Stimulated activated CD4-positive, alpha-beta T cell treated with anti-CD3 and anti-CD28 coated beads, Interleukin-4, amount 100 ng/mL, for 48 hours (primary cell): ENCODE data around the gene RPRD1A.
"Not testable (repeated sequence)": the region's sequence is repeated elsewhere in the genome, so short reads cannot be mapped to it uniquely, and the experiment has no call there.

ENCODE experiments used
- DNase-seq, 2 donors: peaks; one replicate each; pipeline ENCODE4 v3.0.0-alpha.2; 2020; ENCODE audit warnings: low read depth in 2 of 2

The RPRD1A gene

DNA sequence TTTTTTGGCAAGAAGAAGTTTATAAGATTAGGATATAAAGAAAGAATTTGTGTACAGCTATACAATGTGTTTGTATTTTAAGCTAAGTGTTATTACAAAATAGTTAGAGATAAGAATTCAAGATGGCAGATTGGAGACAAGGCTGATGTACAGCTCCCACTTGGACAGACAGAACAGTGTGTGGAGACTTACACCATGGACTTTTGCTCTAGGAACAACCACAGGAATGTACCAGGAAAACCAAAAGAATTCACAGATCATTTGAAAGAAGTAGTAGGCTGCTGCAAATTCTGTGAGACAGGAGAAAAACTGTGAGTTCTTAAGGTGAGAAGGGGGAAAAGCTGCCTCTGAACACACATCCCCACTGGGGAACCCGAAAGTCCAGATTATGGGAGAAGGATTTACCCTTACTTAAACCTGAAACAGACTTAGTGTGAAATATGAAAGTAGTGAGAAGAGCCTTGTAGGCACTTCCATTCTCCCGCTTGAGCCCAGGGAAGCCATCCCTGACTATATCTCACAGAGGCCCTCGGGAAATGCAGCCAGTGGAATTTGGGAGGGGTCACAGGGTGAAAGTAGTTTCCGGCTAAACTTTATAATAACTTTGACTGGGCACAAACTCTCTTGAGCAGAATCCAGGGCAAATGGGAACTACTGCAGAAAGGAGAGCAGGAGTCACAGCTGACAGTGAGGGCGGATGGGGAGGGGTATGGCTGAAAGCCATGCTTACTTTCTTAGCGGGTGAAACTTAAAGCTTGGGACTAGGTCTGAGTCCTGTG is 11.6 kb upstream of the RPRD1A start:
- DNase-seq: no peak

DNA sequence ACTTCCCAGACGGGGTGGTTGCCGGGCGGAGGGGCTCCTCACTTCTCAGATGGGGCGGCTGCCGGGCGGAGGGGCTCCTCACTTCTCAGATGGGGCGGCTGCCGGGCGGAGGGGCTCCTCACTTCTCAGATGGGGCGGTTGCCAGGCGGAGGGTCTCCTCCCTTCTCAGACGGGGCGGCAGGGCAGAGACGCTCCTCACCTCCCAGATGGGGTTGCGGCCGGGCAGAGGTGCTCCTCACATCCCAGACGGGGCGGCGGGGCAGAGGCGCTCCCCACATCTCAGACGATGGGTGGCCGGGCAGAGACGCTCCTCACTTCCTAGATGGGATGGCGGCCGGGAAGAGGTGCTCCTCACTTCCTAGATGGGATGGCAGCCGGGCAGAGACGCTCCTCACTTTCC is 10.4 kb upstream of the RPRD1A start:
- not testable (repeated sequence) for DNase-seq

DNA sequence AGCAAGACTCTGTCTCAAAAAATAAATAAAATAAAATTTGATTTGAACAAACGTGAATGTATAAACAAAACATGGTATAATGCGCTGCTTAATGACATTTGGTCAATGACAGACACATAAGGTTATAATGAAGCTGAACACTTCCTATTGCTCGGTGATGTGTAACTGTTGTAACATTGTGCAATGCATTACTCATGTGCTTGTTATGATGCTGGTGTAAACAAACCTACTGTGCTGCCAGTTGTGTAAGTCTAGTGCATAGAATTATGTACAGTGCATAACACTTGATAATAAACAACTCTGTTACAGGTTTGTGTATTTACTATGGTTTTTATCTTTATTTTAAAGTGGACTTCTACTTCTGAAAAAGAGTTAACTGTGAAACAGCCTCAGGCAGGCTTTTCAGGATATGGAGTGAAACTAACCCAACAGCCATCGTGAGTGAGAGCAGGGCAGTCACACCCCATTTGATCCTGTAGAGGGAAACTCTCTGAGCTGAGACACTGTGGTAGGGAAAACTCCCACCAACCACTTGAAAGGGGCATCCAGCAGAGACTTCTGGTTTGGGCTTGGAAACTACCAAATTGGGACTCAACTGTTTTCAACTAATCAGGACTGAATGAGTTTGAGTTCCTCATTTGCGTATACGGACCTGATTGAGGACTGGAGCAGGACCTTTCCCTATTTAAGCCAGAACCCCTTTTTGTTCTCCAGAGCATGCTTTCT is 8.7 kb upstream of the RPRD1A start:
- DNase-seq: no peak

- no peak for DNase-seq
Measured at GRCh38 chr18:36074435-36074834, 7.1 kb upstream of the RPRD1A start.

DNA sequence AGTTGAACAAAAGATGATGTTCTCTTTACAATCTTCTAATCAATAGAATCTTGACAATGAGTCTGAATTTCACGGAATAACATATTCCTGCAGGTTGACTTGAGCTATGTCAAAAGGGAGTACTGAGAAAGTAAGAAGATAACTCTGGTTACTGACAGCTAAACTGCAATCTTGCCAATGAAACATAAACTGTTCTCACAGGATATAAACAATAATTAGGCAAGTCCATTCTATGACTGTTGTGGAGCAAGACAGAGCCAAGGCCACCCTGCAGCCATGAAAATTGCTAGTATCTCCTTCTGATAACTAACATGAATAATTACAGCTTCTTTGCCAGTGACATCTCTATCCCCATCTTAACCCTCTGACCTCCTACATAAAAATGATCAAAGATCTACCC is 6.3 kb upstream of the RPRD1A start:
- no peak for DNase-seq

GRCh38 chr18:36072406-36072805 is 5.0 kb upstream of the RPRD1A start:
- not testable (repeated sequence) for DNase-seq

DNA sequence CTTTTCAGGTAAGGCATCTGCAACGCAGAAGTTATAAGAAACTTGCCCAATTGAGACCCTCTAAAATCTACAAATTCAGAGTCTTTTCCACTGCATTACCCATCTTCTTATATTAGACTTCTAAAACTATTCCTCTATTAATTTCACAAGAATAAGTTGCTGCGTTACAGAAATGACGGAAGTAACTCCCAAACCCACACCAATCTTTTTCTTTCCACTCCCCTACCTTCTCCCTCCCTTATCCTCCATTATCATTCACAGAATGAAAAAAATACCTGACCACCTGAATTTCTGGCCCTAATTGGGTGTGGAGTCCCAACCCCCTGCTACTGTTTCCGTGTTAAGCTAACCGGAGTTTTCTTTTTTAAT is 689 bp downstream of the RPRD1A start:
- no peak for DNase-seq

- no peak for DNase-seq
Measured at GRCh38 chr18:36066001-36066400, 1.4 kb downstream of the RPRD1A start.

GRCh38 chr18:36064809-36065079 is 2.6 kb downstream of the RPRD1A start:
- DNase-seq: not testable (repeated sequence)

DNA sequence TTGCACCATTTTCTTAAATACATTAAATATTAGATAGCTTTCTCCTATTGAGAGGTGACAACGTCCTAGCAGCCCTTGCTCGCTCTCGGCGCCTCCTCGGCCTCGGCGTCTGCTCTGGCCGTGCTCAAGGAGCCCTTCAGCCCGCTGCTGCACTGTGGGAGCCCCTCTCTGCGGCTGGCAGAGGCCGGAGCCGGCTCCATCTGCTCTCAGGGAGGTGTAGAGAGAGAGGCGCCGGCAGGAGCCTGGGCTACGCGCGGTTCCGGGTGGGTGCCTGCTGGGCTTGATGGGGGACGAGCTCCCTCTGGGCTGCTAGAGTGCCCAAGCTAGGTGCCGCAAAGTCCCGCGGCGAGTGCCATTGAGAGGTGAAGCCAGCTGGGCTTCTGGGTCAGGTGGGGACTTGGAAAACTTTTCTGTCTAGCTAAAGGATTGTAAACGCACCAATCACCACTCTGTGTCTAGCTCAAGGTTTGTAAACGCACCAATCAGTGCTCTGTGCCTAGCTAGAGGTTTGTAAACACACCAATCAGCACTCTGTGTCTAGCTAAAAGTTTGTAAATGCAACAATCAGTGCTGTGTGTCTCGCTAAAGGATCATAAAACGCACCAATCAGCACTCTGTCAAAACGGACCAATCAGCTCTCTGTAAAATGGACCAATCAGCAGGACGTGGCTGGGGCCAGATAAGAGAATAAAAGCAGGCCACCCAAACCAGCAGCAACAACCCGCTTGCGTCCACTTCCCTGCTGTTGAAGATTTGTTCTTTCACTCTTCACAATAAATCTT is 3.1 kb downstream of the RPRD1A start:
- no peak for DNase-seq

GRCh38 chr18:36058674-36059073 is 8.7 kb downstream of the RPRD1A start:
- DNase-seq: no peak

DNA sequence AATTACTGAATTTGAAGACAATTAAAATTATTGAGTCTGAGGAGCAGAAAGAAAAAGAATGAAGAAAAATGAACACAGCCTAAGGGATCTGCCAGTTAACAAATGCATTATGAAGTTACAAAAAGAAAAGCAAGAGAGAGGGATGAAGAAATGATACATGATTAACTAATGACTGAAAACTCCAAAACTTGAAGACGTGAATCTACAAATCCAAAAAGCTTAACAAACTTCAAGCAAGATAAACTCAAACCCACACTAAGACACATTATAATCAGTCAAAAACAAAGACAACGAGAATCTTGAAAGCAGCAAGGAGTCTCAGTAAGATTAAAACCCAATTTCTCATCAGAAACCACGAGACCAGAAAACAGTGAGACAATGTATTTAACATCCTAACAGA is 15.6 kb downstream of the RPRD1A start:
- DNase-seq: no peak

DNA sequence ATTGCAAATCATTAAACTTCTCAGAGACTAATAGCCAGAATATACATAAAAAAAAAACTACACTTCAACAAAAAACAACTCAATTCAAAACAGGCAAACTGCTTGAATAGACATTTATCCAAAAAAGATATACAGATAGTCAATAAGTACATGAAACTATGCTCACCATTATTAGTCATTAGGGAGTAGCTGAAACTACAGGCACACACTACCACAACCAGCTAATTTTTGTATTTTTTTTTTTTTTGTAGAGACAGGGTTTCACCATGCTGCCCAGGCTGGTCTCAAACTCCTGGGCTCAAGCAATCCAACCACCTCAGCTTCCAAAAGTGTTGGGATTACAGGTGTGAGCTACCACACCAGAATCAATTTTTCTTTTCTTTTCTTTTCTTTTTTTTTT is 16.9 kb downstream of the RPRD1A start:
- no peak for DNase-seq

DNA sequence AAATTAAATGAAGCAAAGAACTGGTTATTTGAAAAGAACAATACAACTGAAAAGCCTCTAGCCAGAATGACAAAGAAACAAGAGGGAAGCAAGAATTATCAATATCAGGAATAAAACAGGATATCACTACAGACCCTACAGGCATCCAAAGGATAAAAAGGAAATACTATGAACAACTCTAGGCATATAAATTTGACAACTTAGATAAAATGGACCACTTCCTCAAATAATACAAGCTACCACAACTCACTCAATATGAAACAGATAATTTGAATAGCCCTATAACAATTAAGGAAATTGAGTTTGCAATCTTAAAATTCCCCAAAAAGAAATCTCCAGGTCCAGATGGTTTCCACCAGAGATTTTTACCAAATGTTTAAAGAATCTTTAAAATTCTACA is 19.8 kb downstream of the RPRD1A start:
- DNase-seq: no peak

DNA sequence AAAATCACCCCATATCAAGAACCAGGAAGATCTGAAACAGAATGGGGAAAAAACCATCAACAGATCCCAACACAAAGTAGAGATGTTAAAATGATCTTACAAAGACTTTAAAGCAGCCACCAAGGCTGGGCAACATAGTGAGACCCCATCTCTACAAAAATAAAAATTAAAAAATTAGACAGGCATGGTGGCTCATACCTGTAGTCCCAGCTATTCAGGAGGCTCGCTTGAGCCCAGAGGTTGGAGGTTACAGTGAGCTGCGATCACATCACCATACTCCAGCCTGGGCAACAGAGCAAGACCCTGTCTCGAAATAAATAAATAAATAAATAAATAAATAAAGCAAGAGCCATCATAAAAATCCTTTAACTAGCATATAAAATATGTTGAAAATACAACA is 20.5 kb downstream of the RPRD1A start:
- DNase-seq: no peak

- DNase-seq: no peak
Measured at GRCh38 chr18:36045241-36045991, 21.9 kb downstream of the RPRD1A start.

DNA sequence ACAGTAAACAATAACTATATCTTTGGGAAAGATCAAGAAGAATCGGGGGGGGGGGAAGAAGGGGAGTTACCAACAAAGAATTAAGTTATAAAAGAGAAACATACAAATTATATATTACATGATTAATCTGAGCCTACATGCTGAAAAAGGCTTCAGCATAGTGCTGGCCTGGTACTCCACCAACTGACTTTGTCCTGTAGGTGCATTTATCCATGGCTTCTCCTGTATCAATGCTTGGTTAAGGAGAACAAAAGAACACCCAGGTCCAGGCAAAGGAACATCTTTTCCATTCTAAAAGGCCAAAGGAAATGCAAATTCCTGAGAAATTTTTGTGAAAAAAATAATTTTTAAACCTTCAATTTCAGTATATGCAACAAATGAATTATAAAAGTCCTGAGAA is 24.2 kb downstream of the RPRD1A start:
- DNase-seq: no peak

GRCh38 chr18:36041146-36041545 is 26.2 kb downstream of the RPRD1A start:
- no peak for DNase-seq

GRCh38 chr18:36038102-36038663 is 29.2 kb downstream of the RPRD1A start:
- no peak for DNase-seq

- no peak for DNase-seq
Measured at GRCh38 chr18:36035253-36035652, 32.1 kb downstream of the RPRD1A start.

DNA sequence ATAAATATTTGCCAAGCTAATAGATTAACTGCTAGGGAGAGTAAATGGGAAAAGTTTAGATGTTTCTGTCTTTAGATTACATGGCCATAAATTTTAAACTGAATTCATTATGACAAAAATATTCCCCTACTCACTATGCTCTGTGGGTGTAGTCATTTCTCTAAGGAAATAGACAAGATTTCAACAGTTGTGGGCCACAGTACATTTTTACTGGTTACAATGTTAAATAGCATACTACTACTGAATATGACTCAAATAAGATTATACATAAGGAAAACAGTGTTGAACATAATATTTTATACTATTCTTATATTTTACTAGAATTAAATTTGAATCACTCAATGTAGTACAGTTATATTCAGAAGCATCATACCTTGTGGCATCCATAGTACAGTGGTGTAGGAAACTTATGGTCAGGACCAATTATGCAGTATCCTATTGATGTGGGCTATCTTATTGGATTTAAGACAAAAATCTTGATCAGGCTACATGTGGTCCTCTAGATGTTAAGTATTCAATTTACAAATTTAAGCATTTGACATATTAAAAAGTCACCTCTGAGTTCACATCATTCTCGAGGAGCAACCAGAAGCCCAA is 33.0 kb downstream of the RPRD1A start:
- DNase-seq: no peak
